Activated CD8-positive, alpha-beta memory T cell treated with anti-CD3 and anti-CD28 coated beads for 48 hours (primary cell): ENCODE data around the gene C1QB.
"Not testable (repeated sequence)": the region's sequence is repeated elsewhere in the genome, so short reads cannot be mapped to it uniquely, and the experiment has no call there.

Experiments
- DNase-seq, 3 experiments: peaks; one replicate each; pipeline ENCODE4 v3.0.0-alpha.2; 2020; ENCODE audit warnings: low read depth in 2 of 3, low spot score in 2 of 3

C1QB gene

DNA sequence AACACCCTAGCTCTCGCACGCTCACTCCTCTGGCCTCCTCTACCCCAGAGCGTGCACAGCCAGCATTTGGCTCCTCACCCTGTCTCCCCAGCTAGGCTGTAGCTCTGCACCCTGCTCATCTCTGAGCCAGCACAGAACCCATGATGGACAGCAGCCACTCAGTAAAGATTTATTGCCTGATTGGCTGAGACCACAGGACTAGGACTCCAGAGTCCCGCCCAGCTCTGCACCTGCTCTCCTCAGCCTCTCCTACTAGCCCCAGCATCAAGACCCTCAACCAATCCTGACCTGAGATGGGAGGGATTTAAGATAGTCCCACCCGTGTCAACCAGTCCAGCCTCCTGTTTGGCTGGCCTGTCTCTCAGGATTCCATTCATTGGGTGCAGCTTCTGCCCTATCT is 9.3 kb downstream of the C1QB start:
- DNase-seq, result no peak

DNA sequence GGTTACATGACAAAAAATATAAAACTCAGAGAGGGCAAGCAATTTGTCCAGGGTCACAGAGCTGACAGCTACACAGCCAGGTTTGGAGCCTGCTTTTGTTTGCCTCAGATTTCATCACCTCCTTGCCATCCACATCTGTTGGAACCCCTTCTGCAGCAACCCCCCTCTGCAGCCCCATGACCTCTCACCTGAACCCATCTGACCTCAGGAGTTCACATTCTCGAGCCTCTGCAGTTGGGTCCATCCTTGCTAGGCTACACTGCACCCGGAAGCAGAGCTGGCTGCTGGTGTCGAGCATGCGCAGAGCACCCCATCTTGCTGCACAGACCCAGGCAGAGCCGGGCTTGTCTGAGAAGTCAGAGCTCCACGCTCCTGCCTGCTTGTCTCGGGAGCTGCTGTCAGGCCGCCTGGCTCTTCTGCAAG is 10.0 kb downstream of the C1QB start:
- DNase-seq, result no peak

DNA sequence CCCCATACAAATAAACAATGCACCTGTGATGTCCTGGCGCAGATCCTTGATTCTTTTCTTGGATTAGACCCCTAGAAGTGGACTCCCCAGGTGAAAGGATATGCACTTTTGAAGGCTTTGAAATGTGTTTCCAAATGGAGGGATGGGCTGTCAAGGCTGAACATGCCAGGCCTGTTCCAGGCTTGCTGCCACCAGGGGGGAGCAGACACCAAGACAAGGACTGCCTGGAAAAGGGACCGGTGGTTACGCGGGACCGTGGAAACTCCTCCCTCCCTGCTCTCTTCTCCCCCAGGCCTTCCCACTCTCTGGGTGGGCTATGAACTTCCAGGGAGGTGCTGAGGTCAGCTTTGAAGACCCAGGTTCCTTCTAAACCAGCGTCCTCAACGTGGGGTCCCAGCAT is 12.7 kb downstream of the C1QB start:
- no peak for DNase-seq

DNA sequence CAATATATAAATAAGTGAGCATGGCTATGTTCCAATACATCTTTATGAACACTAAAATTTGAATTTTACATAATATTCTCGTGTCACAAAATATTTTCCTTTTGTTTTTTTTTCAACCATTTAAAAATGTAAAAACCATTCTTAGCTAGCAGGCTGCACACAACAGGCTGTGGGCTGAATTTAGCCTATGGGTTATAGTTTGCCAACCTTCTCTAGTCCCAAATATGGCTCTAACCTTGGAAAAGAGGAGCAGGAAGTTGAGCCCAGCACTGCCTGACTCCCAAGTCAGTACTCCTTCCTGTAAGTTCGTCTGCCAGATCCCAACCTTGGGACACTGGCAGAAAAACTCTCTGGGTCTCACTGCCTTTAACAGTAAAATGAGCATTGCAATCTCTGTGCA is 13.4 kb downstream of the C1QB start:
- no peak for DNase-seq

DNA sequence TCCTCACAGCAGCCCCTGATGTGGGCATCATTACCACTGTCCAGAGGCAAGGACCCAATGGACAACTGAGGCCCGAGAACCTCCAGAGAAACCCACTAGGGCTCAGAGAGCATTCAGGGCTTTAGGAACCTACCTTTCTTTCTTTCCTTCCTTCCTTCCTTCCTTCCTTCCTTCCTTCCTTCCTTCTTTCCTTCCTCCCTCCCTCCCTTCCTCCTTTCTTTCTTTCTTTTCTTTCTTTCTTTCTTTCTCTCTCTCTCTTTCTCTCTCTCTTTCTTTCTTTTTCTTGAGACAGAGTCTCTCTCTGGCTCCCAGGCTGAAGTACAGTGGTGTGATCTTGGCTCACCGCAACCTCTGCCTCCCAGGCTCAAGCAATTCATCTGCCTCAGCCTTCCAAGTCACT is 15.8 kb downstream of the C1QB start:
- not testable (repeated sequence) for DNase-seq

GRCh38 chr1:22670352-22670975 is 17.4 kb downstream of the C1QB start:
- no peak for DNase-seq

- DNase-seq, result no peak
Measured at GRCh38 chr1:22671999-22672398, 19.0 kb downstream of the C1QB start.

GRCh38 chr1:22673486-22674409 is 20.7 kb downstream of the C1QB start:
- DNase-seq, result no peak

GRCh38 chr1:22674410-22674749 is 21.3 kb downstream of the C1QB start:
- DNase-seq, result no peak

GRCh38 chr1:22676151-22676550 is 23.1 kb downstream of the C1QB start:
- not testable (repeated sequence) for DNase-seq

DNA sequence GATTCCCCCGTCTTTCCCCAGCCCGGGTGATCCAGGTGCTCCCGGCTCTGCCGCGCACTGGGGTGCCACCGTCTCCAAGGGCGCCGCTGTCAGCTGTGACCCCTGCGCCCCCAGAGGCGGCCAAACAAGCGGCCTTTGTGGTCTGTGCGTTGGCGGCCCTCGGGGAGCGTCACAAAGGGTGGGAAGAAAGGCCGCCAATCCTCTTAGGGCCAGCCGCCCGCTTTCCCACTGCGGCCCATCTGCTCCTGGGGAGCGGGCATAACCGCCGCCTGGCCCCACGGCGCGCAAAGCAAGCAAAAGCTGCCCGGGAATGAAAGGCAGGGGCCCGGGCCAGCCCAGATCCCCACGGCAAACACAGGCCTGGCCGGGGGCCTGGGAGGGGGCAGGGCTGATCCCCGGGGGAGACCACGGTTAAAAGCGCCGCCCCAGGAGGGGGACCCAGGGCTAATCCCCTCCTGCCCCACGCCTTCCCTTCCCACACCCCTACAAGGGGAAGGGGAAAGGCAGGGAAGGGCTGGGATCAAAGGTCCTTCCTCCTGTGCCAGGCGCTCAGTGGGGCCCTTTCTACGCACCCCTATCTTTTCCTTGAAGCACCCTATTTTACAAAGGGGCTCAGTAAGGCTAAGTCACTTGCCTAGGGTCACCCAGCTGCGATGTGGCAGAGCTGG is 24.0 kb downstream of the C1QB start:
- no peak for DNase-seq

DNA sequence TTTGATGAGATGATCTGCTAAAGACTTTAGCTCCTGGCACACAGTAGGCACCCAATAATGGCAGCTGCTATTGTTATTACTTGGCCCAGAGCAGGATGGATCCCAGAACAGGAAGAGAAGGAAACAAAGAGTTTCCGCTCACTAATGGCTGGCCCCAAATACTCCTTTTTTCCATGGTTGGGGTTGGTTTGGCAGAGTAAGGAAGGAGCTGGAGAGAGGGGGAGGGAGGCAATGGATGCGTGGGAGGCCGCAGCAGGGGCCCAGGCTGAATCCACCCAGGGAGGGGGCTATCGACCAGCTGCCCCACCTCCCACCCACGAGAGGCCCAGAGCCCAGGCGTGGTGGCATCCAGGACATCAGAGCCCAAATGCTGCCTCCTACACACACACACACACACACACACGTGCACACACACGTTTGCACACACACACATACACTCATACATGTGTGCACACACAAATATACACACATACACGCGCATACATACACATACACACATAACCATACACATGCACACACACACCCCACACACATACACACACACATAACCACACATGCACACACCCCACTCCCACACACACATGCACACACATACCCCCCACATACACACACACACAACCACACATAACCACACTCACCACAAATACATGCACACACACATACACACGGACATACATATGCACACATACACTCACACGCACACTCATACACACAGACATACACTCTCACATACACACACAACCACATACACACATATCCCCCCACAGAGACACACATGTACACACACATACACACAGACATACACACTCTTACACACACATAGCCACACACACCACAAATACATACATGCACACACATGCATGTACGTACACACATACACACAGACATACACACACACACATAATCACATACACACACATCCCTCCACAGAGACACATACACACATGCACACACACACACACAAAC is 25.2 kb downstream of the C1QB start:
- DNase-seq, result no peak

DNA sequence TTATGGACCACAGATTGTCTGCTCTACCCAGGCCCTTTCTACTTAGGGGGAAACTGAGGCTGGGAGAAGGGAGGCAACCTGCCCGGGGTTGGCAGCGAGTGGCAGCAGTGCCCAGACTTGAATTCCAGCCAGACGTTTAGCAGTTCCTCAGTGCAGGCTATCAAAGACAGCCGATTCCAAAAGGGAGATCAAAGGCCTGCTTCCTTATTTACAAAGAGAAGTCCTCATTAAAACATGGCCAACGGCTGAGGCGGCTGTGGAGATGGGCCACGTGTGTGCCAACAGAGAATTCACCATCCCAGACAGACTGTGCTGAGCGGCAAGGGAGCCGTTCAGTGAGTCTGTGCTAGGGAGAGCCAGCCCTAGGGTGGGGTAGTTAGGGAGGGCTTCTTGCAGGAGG is 27.7 kb downstream of the C1QB start:
- no peak for DNase-seq

GRCh38 chr1:22681556-22682276 is 28.7 kb downstream of the C1QB start:
- DNase-seq, result no peak

DNA sequence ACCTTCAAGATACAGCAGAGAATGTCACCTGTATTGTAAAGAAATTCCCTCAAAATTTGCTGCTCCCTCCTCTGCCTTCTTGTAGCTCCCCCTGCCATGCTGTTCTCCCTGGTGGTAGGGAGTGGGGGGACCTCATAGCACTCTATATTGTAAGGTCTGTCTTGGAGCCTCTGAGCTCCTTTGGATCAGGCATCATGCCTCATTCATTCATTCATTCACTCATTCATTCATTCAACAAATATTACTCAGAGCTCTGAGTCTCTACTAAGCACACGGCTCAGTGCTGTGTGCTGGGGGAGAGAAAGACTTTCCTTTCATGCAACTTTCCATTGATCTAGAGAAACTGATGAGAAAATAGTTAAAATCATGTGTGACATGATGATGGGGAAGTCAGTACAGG is 30.5 kb downstream of the C1QB start:
- DNase-seq, result no peak

- no peak for DNase-seq
Measured at GRCh38 chr1:22685591-22686059, 32.6 kb downstream of the C1QB start.

- DNase-seq, result no peak
Measured at GRCh38 chr1:22687191-22687590, 34.2 kb downstream of the C1QB start.

DNA sequence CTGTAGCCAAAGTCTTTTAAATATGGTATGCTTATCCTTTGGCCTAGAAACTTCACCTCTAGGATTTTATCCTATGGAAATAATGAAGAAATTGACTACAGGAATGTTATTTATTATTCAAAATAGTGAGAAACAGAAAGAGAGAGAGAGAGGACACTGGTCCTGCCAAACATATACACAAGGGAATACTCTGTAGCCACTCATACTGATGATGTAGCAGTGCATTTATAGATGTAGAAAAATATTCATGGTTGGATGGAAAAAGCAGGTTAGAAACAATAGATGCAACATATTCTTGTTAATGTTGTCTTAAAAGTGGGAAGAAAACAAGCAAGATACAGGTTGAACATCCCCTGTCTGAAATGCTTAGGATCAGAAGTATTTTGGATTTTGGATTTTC is 35.4 kb downstream of the C1QB start:
- no peak for DNase-seq

GRCh38 chr1:22689505-22689904 is 36.5 kb downstream of the C1QB start:
- no peak for DNase-seq

DNA sequence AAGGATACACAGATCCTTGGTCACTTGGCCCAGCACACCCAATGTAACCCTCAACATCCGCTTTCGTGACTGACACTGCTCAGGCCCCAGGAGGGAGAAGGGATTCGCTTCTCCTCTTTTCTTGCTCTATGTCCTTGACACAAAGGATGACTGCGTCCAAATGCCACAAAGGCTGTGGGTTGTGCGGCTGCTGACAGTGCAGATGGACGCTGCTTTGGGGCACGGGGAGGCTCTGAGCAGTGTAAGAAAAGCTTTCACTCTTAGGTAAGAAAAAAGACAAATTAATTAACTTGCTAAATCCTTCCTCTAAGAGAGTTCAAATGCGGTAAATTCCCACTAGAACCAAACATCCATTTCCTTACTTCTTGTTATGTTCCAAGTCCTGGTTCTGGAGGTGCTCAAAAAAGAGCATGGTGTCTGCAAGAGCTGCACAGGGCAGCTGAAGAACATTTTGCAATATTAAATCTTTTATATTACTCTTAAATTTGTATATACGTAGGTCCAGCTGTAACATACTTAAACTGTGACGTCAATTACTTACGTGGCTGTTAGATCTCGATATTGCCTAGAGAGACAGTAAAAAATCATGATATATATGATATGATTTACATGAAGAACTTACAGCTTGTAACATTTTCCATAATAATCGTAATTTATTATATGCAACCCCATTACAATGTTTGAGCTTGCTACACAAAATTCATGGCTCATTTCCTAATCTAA is 38.2 kb downstream of the C1QB start:
- no peak for DNase-seq
